HT-29 (cell line): ENCODE measurements around the gene CGAS. TPM values are rescaled to one million over a fixed set of nuclear protein-coding genes. Genes with fewer than 3 reads are reported as not detected.
"Not testable (repeated sequence)": the region's sequence is repeated elsewhere in the genome, so short reads cannot be mapped to it uniquely, and the experiment has no call there.

ENCODE experiments used
- DNase-seq: peaks from one replicate; pipeline ENCODE4 v3.0.0-alpha.2; 2015; ENCODE audit warnings: low spot score
- total RNA-seq: library from RNA; depleted of rRNA; stranded (reverse); fragments of >200 nt; shearing (Covaris generic); gene quantifications from 2 replicates; pipeline ENCODE4 v1.2.3, GENCODE V29; 2014; rRNA removed

The CGAS gene
- 20.0 and 21.4 TPM in 2 replicates for total RNA-seq

- DNase-seq, result peak; percentile 87
Measured at GRCh38 chr6:73452107-73452461, at the start of gene CGAS. CGAS (minus strand) TSS chr6:73452297; CDS start chr6:73452181, 116 bp downstream.

GRCh38 chr6:73497915-73498314, 45.8 kb upstream of the CGAS start:
- DNase-seq, result no peak

DNA sequence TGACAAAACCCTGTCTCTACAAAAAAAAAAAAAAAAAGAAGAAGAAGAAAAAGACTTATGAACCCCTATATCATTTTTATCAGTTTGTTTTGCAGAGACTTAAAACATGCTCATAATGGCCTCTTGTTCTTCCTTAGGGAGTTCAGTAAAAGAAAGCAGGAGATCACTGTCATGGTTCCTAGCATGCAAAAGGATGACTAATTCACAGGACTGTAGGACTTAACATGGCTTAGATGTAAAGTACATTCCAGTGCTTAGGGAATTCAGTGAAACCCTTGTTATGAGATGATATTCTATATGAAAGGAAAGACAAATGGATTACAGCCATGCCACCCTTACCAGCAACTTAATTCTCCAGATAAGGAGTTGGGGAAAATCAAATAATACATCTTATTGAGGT, 39.3 kb upstream of the CGAS start:
- DNase-seq, result no peak

GRCh38 chr6:73487473-73487872, 35.4 kb upstream of the CGAS start:
- no peak for DNase-seq

GRCh38 chr6:73484438-73484837, 32.3 kb upstream of the CGAS start:
- no peak for DNase-seq

DNA sequence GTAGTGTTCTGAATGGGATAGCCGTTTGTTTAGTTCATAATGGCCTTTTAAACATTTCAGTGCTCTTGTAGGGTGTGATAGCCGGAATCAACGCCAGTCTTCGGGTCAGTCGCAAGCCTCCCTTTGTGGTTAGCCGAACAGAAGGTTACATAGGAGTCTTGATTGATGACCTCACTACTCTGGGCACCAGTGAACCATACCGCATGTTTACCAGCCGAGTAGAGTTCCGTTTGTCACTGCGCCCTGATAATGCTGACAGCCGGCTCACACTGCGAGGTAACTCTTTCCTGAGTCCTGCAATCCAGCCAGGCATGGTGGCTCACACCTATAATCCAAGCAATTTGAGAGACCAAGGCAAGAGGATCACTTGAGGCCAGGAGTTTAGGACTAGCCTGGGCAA, 29.9 kb upstream of the CGAS start:
- no peak for DNase-seq

GRCh38 chr6:73477407-73477806, 25.3 kb upstream of the CGAS start:
- DNase-seq, result no peak

DNA sequence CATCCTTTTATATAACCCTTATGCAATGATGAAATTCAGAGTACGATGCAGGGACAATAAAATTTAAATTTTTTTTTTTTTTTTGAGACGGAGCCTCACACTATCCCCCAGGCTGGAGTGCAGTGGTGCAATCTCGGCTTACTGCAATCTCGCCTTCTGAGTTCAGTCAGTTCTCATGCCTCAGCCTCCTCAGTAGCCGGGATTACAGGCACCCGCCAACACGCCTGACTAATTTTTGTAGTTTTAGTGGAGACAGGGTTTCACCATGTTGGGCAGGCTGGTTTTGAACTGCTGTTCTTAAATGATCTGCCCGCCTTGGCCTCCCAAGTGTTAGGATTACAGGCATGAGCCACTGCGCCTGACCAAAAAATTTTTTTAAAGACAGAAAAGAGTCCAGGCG, 24.6 kb upstream of the CGAS start:
- no peak for DNase-seq

DNA sequence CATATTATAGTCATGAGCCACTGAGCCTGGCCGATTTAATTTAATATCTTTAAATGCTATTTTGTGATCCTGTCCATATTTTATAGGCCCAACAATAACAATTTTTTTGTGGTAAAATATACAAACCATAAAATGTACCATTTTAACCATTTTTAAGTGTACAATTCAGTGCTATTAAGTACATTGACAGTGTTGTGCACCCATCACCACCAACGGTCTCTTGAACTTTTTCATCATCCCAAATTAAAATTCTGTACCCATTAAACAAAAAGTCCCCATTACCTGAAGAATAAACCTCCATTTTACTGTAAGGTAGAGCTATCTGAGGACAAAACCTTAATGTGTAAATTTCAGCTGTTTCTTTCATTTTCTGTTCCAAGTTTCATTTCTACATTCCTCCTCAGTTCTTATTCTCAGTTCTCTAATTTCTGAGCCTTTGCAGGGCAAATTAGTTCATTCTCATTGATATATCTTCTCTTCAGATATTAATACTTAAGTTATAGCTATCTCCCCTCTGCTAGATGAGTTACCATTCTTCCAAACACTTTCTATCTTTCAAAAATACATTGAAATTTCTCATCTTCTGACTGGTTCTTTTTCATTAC, 19.7 kb upstream of the CGAS start:
- no peak for DNase-seq

DNA sequence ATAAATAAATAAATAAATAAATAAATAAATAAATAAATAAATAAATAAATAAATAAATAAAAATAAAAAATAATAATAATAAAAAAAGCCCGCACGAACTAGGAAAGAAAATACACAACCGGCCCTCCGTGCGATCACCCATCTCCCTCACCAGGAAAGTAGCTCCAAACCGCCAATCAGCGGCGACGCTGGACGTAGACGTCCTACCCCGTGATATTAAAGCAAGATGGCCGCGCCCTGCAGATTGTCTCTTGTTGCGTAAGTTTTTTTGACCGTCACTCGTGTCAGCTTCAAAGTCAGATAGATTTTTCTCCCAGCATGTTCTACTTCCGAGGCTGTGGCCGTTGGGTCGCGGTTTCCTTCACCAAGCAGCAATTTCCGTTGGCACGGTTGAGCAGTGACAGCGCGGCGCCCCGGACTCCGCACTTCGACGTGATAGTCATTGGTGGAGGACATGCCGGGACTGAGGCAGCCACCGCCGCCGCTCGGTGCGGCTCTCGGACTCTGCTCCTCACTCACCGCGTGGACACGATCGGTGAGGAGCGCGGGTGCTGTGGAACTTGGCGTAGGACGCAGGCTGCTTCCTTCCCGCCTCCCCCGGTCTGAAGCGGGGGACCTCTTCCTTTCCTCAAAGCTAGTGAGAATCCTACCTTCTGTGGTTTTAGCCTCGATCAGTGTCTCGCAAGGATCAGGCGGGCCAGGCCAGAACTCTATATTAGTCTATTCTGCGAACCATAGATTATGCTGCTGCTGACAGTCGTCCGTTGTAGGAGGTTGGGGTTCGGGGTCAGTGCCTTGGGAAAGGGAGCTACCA, 9.6 kb upstream of the CGAS start, which contains the start of gene MTO1:
Gene MTO1 (plus strand): TSS at position 201 of the 814 bp plus-strand sequence. CDS start 118 bp downstream, at position 319.
- peak; percentile 90 for DNase-seq

DNA sequence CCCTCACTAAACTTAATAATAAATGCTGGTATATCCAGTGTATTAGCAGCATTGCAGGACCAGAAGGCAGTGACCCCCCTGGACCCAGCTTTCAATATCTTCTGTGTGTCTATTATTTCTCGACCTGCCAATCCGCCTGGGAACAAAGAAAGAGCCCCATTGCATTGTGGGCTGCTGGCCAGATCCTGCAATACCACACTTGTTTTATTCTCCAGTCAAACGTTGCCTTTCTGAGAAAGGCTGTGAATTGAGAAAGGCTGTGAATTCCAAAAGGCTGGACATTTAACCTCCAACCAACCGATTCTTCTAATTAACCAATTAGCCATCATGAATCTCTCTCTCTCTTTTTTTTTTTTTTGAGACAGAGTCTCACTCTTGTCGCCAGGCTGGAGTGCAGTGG, 8.0 kb upstream of the CGAS start:
- no peak for DNase-seq

DNA sequence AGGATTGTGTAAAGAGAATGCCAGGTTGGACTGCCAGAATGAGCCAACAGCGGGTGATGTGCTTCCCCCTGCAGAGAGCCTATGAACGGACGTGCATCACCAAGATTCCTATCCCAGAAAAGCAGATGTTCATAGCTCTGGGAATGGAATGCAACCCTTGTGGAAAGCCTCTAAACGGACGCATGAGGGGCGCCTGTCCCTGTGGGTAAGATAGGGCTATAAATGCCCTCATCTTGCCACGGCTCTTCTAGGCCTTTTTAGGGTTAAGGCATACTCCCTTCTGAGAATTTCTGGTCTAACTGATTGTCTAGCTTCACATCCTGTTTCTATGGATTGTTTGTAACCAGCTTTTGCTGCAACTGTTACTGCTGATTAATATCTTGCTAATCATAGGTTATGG, 7.4 kb upstream of the CGAS start:
- not testable (repeated sequence) for DNase-seq

DNA sequence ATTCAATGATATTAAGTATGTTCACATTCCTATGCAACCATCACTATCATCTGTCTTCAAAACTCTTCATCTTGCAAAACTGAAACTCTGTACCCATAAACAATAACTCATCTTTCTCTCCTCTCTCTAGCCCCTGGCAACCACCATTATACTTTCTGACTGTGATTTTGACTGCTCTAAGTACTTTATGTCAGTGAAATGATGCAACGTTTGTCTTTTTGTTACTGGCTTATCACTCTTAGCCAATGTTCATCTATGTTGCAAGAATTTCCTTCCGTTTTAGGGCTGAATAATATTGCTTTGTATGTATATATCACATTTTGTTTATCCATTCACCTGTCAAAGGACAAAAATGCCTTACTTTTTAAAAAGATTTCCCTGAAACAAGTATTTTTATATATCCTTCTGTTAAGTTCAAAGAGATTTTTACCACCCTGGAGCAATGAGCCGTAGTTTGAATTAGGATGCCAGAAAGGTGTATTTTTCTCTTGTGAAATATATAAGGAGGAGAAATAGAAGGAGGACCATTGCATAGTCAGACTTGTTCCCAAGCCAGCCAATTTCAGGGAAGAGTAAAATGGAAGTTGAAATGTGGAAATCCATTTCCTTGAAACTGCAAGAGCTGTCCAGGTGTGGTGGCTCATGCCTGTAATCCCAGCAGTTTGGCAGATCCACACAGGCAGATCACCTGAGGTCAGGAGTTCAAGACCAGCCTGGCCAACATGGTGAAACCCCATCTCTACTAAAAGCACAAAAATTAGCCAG, 4.0 kb upstream of the CGAS start:
- no peak for DNase-seq

DNA sequence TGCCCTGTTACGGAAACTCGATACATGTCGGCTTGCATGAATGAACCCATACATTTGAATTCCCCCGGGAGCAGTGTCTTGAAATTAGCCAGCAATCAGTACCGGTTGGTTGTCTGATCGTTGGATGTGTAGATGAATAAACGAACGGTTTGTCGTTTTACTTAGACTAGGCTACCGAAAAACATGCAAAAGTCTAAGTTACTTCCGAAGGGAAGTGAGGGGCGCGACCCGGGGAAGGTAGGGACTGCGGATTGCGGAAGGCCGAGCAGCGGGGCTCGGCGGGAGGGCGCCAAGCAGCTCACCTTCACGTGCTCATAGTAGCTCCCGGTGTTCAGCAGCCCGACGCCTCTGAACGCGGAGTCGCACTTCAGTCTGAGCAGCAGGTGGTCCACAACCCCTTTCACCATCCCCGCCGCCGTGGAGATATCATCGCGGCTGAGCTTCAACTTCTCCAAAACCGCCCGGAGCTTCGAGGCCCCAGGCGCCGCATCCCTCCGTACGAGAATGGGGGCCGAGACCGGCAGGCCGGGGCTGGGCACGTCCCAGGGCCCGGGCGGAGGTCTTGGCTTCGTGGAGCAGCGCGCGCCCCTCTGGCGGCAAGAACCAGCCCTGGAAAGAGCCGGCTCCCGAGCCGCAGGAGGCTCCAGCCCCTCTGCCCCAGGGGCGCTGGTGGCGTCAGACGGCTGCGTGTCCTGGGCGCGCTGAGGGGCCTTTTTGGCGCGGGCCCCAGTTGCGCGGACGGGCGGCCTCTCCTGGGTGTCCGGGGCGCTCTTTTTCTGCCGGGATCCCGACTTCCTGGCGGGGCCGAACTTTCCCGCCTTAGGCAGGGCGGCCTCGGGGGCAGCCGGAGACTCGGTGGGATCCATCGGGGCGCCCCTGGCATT, 632 bp downstream of the CGAS start:
- DNase-seq, result peak; percentile 61

DNA sequence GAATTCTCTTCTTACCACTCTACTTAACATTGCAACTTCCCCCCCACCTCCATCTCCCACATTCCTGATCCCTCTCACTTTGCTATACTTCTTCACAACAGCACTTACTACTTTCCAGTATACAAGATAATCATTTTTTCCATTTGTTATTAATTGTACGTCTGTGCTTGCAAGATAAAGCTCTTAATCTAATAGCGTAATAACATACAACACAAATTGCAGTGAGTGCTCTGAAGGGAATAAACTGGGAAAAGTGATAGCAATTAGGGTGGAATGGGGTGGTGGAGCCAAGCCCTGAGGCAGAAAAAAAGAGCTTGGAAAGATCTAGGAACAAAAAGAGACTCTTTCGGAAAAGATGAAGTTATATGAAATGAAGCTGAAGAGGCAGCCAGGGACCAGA, 8.5 kb downstream of the CGAS start:
- DNase-seq, result no peak

GRCh38 chr6:73435236-73435635, 16.9 kb downstream of the CGAS start:
- no peak for DNase-seq

DNA sequence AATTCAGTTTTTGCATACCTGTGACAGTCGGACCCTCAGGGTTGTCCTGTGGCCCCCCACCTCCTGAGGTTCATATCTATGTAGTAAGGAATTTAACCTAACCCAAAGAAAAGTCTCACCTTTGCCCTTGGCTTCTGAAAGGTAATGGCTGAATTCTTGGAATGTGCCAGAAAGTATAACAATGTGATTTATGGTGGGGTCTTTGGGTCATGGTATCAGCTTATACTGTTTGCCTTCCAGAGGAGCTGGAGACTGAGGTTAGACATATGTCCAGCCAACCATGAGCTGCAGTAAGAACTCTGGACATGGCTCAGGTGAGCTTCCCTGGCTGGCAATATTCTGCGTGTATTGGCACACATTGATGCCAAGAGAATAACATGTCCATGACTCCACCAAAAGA, 30.6 kb downstream of the CGAS start:
- DNase-seq, result no peak

- no peak for DNase-seq
Measured at GRCh38 chr6:73418081-73418741, 33.9 kb downstream of the CGAS start.

DNA sequence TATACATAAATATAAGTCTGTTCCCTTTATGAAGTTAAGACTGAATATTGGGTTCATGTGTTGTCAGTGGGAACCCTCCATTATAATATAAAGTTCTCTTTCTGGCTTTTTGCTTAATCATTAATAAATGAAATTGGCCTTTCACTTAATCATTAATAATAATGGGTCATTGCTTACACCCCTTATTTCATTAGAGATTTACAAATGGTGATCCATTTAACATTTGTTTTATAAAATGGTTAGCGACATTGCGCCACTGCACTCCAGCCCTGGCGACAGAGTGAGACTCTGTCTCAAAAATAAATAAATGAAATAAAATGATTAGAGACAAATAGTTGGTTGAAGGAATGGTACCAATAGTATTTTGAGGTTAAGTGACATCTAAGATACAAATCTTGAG, 39.0 kb downstream of the CGAS start:
- no peak for DNase-seq

DNA sequence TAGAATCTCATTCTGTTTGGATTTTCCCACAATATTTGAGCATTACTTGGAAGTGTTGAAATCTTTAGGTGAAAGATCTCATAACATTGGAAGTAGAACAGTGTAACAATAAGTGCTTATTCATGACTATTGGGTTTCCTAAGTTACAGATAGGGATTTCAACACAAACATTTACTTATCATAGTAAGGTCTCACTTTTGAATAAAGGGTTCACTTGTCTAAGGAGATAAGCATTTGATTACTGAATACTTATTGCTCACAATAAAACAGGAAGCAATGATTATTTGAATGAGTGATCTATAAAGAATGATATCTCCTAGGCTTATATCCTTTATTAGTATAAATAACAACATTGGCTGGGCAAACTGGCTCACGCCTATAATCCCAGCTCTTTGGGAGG, 42.7 kb downstream of the CGAS start:
- no peak for DNase-seq

GRCh38 chr6:73400656-73401055, 51.4 kb downstream of the CGAS start:
- no peak for DNase-seq
